ENCODE measurements around the gene TLR4.

DNA sequence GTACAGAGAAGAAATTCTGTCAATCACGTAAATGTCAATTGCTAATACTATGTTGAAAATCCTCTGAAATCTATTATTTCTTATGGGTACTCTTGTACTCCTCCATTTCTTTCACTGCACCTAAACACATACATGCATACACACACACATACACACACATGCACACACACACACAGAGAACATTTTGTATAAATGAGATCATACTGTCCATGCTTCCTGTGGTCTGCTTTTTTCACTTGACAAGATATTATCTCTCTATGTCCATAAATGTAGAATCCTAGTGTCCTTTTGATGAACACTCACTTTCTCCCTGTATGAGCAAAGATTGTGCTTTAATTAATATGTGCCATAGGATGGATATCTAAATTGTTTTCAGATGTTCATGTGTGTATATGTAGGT is 32.7 kb upstream of the TLR4 start:
- TF ChIP-seq FIP1L1 (IDR thresholded peaks at IDR 0.05; ENCODE audit: low read depth, low read length, poor library complexity, severe bottlenecking) (no peak), ZNF561 (CRISPR knock-in tag; conservative IDR thresholded peaks at IDR 0.05) (no peak)

Data from K562 (cell line).